Activated T-cell treated with anti-CD3 and anti-CD28 coated beads, Interleukin-2, amount 50 U/mL, for 24 hours (primary cell): ENCODE data around the gene MCEMP1.

Experiments
- DNase-seq: peaks from one replicate; pipeline ENCODE4 v3.0.0-alpha.2; 2020
- H3K27ac Mint-ChIP-seq: 2 replicates; pipeline ENCODE4 v1.8.0; 2020; ENCODE audit warnings: mild to moderate bottlenecking, mixed read lengths
- H3K27me3 Mint-ChIP-seq: 2 replicates; pipeline ENCODE4 v1.8.0; 2020; ENCODE audit warnings: mixed read lengths
- H3K36me3 Mint-ChIP-seq: 2 replicates; pipeline ENCODE4 v1.8.0; 2020; ENCODE audit warnings: low read depth, mixed read lengths
- H3K4me1 Mint-ChIP-seq: 2 replicates; pipeline ENCODE4 v1.8.0; 2020; ENCODE audit warnings: low read depth, mixed read lengths
- H3K4me3 Mint-ChIP-seq: 2 replicates; pipeline ENCODE4 v1.8.0; 2020; ENCODE audit warnings: mild to moderate bottlenecking, moderate library complexity, mixed read lengths
- H3K9me3 Mint-ChIP-seq: 2 replicates; pipeline ENCODE4 v1.8.0; 2020; ENCODE audit warnings: mixed read lengths

Gene MCEMP1

GRCh38 chr19:7652061-7652641, 24.7 kb upstream of the MCEMP1 start:
- peak; percentile 90 for DNase-seq
- Mint-ChIP-seq H3K4me1 (peaks cover 11% of the 10 kb centered on the region), H3K36me3 (peaks cover 9% of the 10 kb centered on the region), H3K27me3 (no peaks in the 10 kb centered on the region), H3K4me3 (peak overlapping the region; percentile 54), H3K27ac (no peak overlapping the region), H3K9me3 (no peaks in the 10 kb centered on the region)

- Mint-ChIP-seq H3K4me1 (peaks cover 25% of the 10 kb centered on the region), H3K4me3 (no peak overlapping the region), H3K36me3 (no peaks in the 10 kb centered on the region), H3K27ac (no peak overlapping the region), H3K9me3 (no peaks in the 10 kb centered on the region), H3K27me3 (no peaks in the 10 kb centered on the region)
- no peak for DNase-seq
Observed at GRCh38 chr19:7654401-7654800, 22.5 kb upstream of the MCEMP1 start.

GRCh38 chr19:7655581-7655980, 21.3 kb upstream of the MCEMP1 start:
- Mint-ChIP-seq H3K27ac (no peak overlapping the region), H3K4me1 (peaks cover 25% of the 10 kb centered on the region), H3K4me3 (no peak overlapping the region), H3K27me3 (no peaks in the 10 kb centered on the region), H3K9me3 (no peaks in the 10 kb centered on the region), H3K36me3 (no peaks in the 10 kb centered on the region)
- no peak for DNase-seq

- Mint-ChIP-seq H3K27me3 (no peaks in the 10 kb centered on the region), H3K27ac (peak overlapping the region; percentile 59), H3K36me3 (no peaks in the 10 kb centered on the region), H3K4me1 (peaks cover 22% of the 10 kb centered on the region), H3K9me3 (no peaks in the 10 kb centered on the region), H3K4me3 (no peak overlapping the region)
- DNase-seq = no peak
Observed at GRCh38 chr19:7657131-7657751, 19.6 kb upstream of the MCEMP1 start.

GRCh38 chr19:7658219-7658686, 18.6 kb upstream of the MCEMP1 start:
- Mint-ChIP-seq H3K4me1 (peaks cover 16% of the 10 kb centered on the region), H3K27ac (peak overlapping the region; percentile 76), H3K36me3 (no peaks in the 10 kb centered on the region), H3K4me3 (peak overlapping the region; percentile 57), H3K27me3 (no peaks in the 10 kb centered on the region), H3K9me3 (no peaks in the 10 kb centered on the region)
- DNase-seq = peak; percentile 57

- no peaks in the 10 kb centered on the region for H3K9me3 Mint-ChIP-seq
- H3K36me3 Mint-ChIP-seq = no peaks in the 10 kb centered on the region
Observed at GRCh38 chr19:7661744-7662538, 14.9 kb upstream of the MCEMP1 start.

GRCh38 chr19:7662657-7663056, 14.2 kb upstream of the MCEMP1 start:
- no peak for DNase-seq
- no peaks in the 10 kb centered on the region for H3K36me3 Mint-ChIP-seq
- H3K27me3 Mint-ChIP-seq = peaks cover 6% of the 10 kb centered on the region
- no peak overlapping the region for H3K27ac Mint-ChIP-seq
- H3K4me1 Mint-ChIP-seq = peaks cover 9% of the 10 kb centered on the region
- no peak overlapping the region for H3K4me3 Mint-ChIP-seq
- H3K9me3 Mint-ChIP-seq = no peaks in the 10 kb centered on the region

More at GRCh38 chr19:7661744-7662538, 14.9 kb upstream of the MCEMP1 start:
- peaks cover 16% of the 10 kb centered on the region for H3K4me1 Mint-ChIP-seq
- no peak for DNase-seq
- no peak overlapping the region for H3K27ac Mint-ChIP-seq
- H3K27me3 Mint-ChIP-seq = peaks cover 2% of the 10 kb centered on the region
- H3K4me3 Mint-ChIP-seq = no peak overlapping the region

GRCh38 chr19:7663706-7664105, 13.2 kb upstream of the MCEMP1 start:
- Mint-ChIP-seq H3K27ac (no peak overlapping the region), H3K9me3 (no peaks in the 10 kb centered on the region), H3K27me3 (peaks cover 12% of the 10 kb centered on the region), H3K4me1 (no peaks in the 10 kb centered on the region), H3K36me3 (no peaks in the 10 kb centered on the region), H3K4me3 (no peak overlapping the region)
- DNase-seq = no peak

GRCh38 chr19:7665076-7665475, 11.8 kb upstream of the MCEMP1 start:
- Mint-ChIP-seq H3K9me3 (no peaks in the 10 kb centered on the region), H3K27me3 (peaks cover 23% of the 10 kb centered on the region), H3K36me3 (no peaks in the 10 kb centered on the region), H3K4me3 (no peak overlapping the region), H3K4me1 (peaks cover 8% of the 10 kb centered on the region), H3K27ac (no peak overlapping the region)
- no peak for DNase-seq

GRCh38 chr19:7668842-7669241, 8.0 kb upstream of the MCEMP1 start, which contains the start of gene RETN:
Gene RETN (plus strand): TSS chr19:7669049. CDS start chr19:7669327, 278 bp downstream.
- H3K4me3 Mint-ChIP-seq = no peak within 1 kb of the TSS
- H3K27ac Mint-ChIP-seq = no peak within 1 kb of the TSS

GRCh38 chr19:7669641-7670040, 7.2 kb upstream of the MCEMP1 start:
- Mint-ChIP-seq H3K27ac (no peak overlapping the region), H3K9me3 (no peaks in the 10 kb centered on the region), H3K27me3 (peaks cover 62% of the 10 kb centered on the region), H3K36me3 (no peaks in the 10 kb centered on the region), H3K4me1 (peaks cover 21% of the 10 kb centered on the region), H3K4me3 (no peak overlapping the region)
- no peak for DNase-seq

More at GRCh38 chr19:7668842-7669241, 8.0 kb upstream of the MCEMP1 start, which contains the start of gene RETN:
- no peaks in the 10 kb centered on the region for H3K36me3 Mint-ChIP-seq
- H3K9me3 Mint-ChIP-seq = no peaks in the 10 kb centered on the region
- peaks cover 15% of the 10 kb centered on the region for H3K4me1 Mint-ChIP-seq
- no peak for DNase-seq
- H3K27me3 Mint-ChIP-seq = peaks cover 54% of the 10 kb centered on the region

GRCh38 chr19:7670150-7670783, 6.6 kb upstream of the MCEMP1 start:
- Mint-ChIP-seq H3K4me3 (peak overlapping the region; percentile 54), H3K27ac (no peak overlapping the region), H3K9me3 (no peaks in the 10 kb centered on the region), H3K36me3 (no peaks in the 10 kb centered on the region), H3K4me1 (peaks cover 21% of the 10 kb centered on the region), H3K27me3 (peaks cover 62% of the 10 kb centered on the region)
- DNase-seq = peak; percentile 52

- no peaks in the 10 kb centered on the region for H3K36me3 Mint-ChIP-seq
- DNase-seq = no peak
- H3K27me3 Mint-ChIP-seq = peaks cover 64% of the 10 kb centered on the region
- H3K9me3 Mint-ChIP-seq = no peaks in the 10 kb centered on the region
- H3K27ac Mint-ChIP-seq = no peak overlapping the region
- peaks cover 23% of the 10 kb centered on the region for H3K4me1 Mint-ChIP-seq
- peak overlapping the region; percentile 54 for H3K4me3 Mint-ChIP-seq
Observed at GRCh38 chr19:7670790-7671189, 6.1 kb upstream of the MCEMP1 start.

GRCh38 chr19:7672522-7672921, 4.4 kb upstream of the MCEMP1 start:
- H3K4me1 Mint-ChIP-seq = peaks cover 38% of the 10 kb centered on the region
- H3K4me3 Mint-ChIP-seq = no peak overlapping the region
- DNase-seq = no peak
- peaks cover 75% of the 10 kb centered on the region for H3K27me3 Mint-ChIP-seq
- no peak overlapping the region for H3K27ac Mint-ChIP-seq
- H3K9me3 Mint-ChIP-seq = no peaks in the 10 kb centered on the region
- H3K36me3 Mint-ChIP-seq = no peaks in the 10 kb centered on the region
